K562 (cell line): ENCODE measurements around the gene CLN5. TPM values are rescaled to one million over a fixed set of nuclear protein-coding genes. Genes with fewer than 3 reads are reported as not detected.

Experiments used
- CCAR2 ChIP-seq: fragments of 200-400 bp; formaldehyde crosslinking; IDR thresholded peaks from 2 replicates; pipeline ENCODE4 v1.6.1; 2017; ENCODE audit warnings: mild to moderate bottlenecking, low read depth, low read length
- ESRRA ChIP-seq: fragments of 450-650 bp; IDR thresholded peaks from 2 replicates; pipeline ENCODE4 v1.6.1; 2014; ENCODE audit warnings: low read depth, mild to moderate bottlenecking, moderate library complexity, borderline replicate concordance
- MTF1 ChIP-seq: fragments of 250-450 bp; sonication (Bioruptor Pico); IDR thresholded peaks from 2 replicates; pipeline ENCODE4 v1.9.0; 2021; ENCODE audit warnings: moderate library complexity, mild to moderate bottlenecking, inconsistent platforms, borderline replicate concordance
- POLR2AphosphoS5 ChIP-seq: IDR thresholded peaks from 2 replicates; pipeline ENCODE4 v1.6.1; 2011; ENCODE audit warnings: mild to moderate bottlenecking, low read depth, low read length, moderate library complexity; ENCODE audit not compliant: control insufficient read depth, insufficient read depth
- PTRF ChIP-seq: fragments of 450-650 bp; IDR thresholded peaks from 2 replicates; pipeline ENCODE4 v1.6.1; 2016; ENCODE audit warnings: mild to moderate bottlenecking, missing genetic modification characterization, missing compliant biosample characterization
- SRSF7 ChIP-seq: fragments of 200-400 bp; formaldehyde crosslinking; optimal IDR thresholded peaks from 2 replicates; pipeline ENCODE3; 2017; ENCODE audit warnings: mild to moderate bottlenecking, low read depth, low read length
- TAF9B ChIP-seq: fragments of 450-650 bp; IDR thresholded peaks from 2 replicates; pipeline ENCODE4 v1.6.1; 2018; ENCODE audit warnings: mild to moderate bottlenecking; ENCODE audit not compliant: partially characterized antibody
- ZNF316 ChIP-seq: fragments of 450-650 bp; IDR thresholded peaks from 2 replicates; pipeline ENCODE4 v1.6.1; 2016
- ZNF41 ChIP-seq: fragments of 250-450 bp; sonication (Bioruptor Pico); conservative IDR thresholded peaks from 2 replicates; pipeline ENCODE4 v1.4.0; 2020; ENCODE audit warnings: mild to moderate bottlenecking
- polyA plus RNA-seq, 8 experiments: library from polyadenylated mRNA; depleted of rRNA in 4 of 8; stranded (reverse) in 5 of 8; unstranded in 3 of 8; fragments of >200 nt; fragmentation: Nextera tagmentation in 2 of 8; fragmentation: Illumina TruSeq in 1 of 8; extraction: Ambion mirVana in 2 of 8; extraction: Trizol in 1 of 8; gene quantifications; 2 replicates each; pipeline versions ENCODE4 v1.2.1 to v1.2.3, GENCODE V29; 2011 to 2014; ENCODE audit warnings: inconsistent platforms in 1 of 8, missing spikeins in 1 of 8
- total RNA-seq, 7 experiments: library from RNA; depleted of rRNA in 6 of 7; stranded (reverse); fragments of >200 nt in 6 of 7; fragmentation: Illumina TruSeq in 2 of 7; extraction: Trizol in 2 of 7; gene quantifications; 2 replicates each; pipeline versions ENCODE4 v1.2.1 to v1.2.3, GENCODE V29; 2011 to 2021; ENCODE audit warnings: low replicate concordance in 1 of 7
- TF ChIP-seq, protein P1 (sequence below), 2 experiments: IDR thresholded peaks; 2 replicates each; pipeline ENCODE4 v1.6.1; 2012; ENCODE audit warnings: improper control_type of control experiment in 2 of 2, low read depth in 2 of 2, low read length in 2 of 2, borderline replicate concordance in 1 of 2
- TF ChIP-seq, protein P2 (sequence below): sonication (generic); formaldehyde crosslinking; IDR thresholded peaks from 2 replicates; pipeline ENCODE4 v1.8.0; 2023; ENCODE audit warnings: mild to moderate bottlenecking, missing genetic modification reagents
- TF ChIP-seq, protein P3 (sequence below): fragments of 250-450 bp; sonication (Bioruptor Pico); IDR thresholded peaks from 2 replicates; pipeline ENCODE4 v1.4.0; 2020; ENCODE audit warnings: mild to moderate bottlenecking
- TF ChIP-seq, protein P4 (sequence below): fragments of 450-650 bp; formaldehyde crosslinking; IDR thresholded peaks from 2 replicates; pipeline ENCODE4 v1.4.0; 2020; ENCODE audit warnings: mild to moderate bottlenecking, mixed read lengths

The CLN5 gene
- total and polyA plus RNA-seq, 9 of the 15 experiments (the other 6 are each of a cell fraction or from before 2014, with no cell fraction given): 4.6 to 11.5 (median 7.2) TPM

DNA sequence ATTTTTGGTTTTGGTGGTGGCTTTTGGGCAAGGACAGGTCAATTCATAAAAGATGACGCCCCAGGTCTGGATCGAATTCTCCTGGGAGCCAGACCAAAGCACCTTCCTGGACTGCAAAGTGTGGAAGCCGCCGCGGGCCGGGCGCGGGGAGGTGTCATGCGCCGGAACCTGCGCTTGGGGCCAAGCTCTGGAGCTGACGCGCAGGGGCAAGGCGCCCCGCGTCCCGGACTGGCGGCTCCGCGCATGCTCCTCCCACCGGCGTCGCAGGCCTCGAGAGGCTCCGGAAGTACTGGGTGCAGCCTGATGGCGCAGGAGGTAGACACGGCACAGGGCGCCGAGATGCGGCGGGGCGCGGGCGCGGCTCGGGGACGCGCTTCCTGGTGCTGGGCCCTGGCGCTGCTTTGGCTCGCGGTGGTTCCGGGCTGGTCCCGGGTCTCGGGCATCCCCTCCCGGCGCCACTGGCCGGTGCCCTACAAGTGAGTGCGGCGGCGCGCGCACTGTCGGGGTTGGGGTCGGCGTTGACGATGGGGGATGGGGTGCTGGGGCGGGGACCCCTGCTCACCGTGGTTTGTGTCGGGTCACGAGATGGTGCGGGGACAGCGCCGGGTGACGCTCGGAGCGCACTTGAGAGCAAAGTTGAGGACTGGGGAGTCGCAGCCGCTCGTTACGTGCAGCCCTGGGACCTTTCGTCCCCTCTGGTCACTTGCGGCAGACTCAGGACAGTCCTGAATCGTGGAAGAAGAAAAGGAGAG is at the start of gene CLN5 (continued):
- TF ChIP-seq, protein P1, sequence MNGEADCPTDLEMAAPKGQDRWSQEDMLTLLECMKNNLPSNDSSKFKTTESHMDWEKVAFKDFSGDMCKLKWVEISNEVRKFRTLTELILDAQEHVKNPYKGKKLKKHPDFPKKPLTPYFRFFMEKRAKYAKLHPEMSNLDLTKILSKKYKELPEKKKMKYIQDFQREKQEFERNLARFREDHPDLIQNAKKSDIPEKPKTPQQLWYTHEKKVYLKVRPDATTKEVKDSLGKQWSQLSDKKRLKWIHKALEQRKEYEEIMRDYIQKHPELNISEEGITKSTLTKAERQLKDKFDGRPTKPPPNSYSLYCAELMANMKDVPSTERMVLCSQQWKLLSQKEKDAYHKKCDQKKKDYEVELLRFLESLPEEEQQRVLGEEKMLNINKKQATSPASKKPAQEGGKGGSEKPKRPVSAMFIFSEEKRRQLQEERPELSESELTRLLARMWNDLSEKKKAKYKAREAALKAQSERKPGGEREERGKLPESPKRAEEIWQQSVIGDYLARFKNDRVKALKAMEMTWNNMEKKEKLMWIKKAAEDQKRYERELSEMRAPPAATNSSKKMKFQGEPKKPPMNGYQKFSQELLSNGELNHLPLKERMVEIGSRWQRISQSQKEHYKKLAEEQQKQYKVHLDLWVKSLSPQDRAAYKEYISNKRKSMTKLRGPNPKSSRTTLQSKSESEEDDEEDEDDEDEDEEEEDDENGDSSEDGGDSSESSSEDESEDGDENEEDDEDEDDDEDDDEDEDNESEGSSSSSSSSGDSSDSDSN (IDR thresholded peaks at IDR 0.05; ENCODE audit: borderline replicate concordance in 1 of 2, low read depth in 2 of 2, low read length in 2 of 2): peak in 1 of 2 experiments; percentile 73; a peak in 1 of 4 replicates
- TF ChIP-seq, protein P2, sequence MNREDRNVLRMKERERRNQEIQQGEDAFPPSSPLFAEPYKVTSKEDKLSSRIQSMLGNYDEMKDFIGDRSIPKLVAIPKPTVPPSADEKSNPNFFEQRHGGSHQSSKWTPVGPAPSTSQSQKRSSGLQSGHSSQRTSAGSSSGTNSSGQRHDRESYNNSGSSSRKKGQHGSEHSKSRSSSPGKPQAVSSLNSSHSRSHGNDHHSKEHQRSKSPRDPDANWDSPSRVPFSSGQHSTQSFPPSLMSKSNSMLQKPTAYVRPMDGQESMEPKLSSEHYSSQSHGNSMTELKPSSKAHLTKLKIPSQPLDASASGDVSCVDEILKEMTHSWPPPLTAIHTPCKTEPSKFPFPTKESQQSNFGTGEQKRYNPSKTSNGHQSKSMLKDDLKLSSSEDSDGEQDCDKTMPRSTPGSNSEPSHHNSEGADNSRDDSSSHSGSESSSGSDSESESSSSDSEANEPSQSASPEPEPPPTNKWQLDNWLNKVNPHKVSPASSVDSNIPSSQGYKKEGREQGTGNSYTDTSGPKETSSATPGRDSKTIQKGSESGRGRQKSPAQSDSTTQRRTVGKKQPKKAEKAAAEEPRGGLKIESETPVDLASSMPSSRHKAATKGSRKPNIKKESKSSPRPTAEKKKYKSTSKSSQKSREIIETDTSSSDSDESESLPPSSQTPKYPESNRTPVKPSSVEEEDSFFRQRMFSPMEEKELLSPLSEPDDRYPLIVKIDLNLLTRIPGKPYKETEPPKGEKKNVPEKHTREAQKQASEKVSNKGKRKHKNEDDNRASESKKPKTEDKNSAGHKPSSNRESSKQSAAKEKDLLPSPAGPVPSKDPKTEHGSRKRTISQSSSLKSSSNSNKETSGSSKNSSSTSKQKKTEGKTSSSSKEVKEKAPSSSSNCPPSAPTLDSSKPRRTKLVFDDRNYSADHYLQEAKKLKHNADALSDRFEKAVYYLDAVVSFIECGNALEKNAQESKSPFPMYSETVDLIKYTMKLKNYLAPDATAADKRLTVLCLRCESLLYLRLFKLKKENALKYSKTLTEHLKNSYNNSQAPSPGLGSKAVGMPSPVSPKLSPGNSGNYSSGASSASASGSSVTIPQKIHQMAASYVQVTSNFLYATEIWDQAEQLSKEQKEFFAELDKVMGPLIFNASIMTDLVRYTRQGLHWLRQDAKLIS: no peak; the same call in 1 of the 2 replicates
- TF ChIP-seq CCAR2 (no peak), ZNF41 (CRISPR knock-in tag) (no peak), ESRRA (no peak; the same call in 1 of the 2 replicates), TAF9B (no peak), SRSF7 (no peak), ZNF316 (no peak), MTF1 (CRISPR knock-in tag) (no peak), POLR2AphosphoS5 (peak; percentile 60), PTRF (tag) (no peak)
- TF ChIP-seq, protein P3, sequence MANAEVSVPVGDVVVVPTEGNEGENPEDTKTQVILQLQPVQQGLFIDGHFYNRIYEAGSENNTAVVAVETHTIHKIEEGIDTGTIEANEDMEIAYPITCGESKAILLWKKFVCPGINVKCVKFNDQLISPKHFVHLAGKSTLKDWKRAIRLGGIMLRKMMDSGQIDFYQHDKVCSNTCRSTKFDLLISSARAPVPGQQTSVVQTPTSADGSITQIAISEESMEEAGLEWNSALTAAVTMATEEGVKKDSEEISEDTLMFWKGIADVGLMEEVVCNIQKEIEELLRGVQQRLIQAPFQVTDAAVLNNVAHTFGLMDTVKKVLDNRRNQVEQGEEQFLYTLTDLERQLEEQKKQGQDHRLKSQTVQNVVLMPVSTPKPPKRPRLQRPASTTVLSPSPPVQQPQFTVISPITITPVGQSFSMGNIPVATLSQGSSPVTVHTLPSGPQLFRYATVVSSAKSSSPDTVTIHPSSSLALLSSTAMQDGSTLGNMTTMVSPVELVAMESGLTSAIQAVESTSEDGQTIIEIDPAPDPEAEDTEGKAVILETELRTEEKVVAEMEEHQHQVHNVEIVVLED (CRISPR knock-in tag): no peak; the same call in none of the 2 replicates
- TF ChIP-seq, protein P4, sequence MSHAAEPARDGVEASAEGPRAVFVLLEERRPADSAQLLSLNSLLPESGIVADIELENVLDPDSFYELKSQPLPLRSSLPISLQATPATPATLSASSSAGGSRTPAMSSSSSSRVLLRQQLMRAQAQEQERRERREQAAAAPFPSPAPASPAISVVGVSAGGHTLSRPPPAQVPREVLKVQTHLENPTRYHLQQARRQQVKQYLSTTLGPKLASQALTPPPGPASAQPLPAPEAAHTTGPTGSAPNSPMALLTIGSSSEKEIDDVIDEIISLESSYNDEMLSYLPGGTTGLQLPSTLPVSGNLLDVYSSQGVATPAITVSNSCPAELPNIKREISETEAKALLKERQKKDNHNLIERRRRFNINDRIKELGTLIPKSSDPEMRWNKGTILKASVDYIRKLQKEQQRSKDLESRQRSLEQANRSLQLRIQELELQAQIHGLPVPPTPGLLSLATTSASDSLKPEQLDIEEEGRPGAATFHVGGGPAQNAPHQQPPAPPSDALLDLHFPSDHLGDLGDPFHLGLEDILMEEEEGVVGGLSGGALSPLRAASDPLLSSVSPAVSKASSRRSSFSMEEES (CRISPR knock-in tag): no peak
